AG04450 (cell line): ENCODE measurements around the gene ABCC10. TPM values are rescaled to one million over a fixed set of nuclear protein-coding genes. Genes with fewer than 3 reads are reported as not detected.
"Not testable (repeated sequence)": the region's sequence is repeated elsewhere in the genome, so short reads cannot be mapped to it uniquely, and the experiment has no call there.

Experiments used
- CTCF ChIA-PET: fragments of 300-600, 350-600 bp; formaldehyde crosslinking; extraction: SDS; loops from one replicate; lab custom pipeline; 2022; ENCODE audit warnings: antibody characterized with exemption, inconsistent platforms; lab: Charles Lee
- POLR2A ChIA-PET: fragments of 350-600 bp; formaldehyde crosslinking; extraction: SDS; loops from one replicate; lab custom pipeline; 2021; ENCODE audit warnings: antibody characterized with exemption, inconsistent platforms; lab: Yijun Ruan, JAX
- DNase-seq: peaks from one replicate; pipeline ENCODE4 v3.0.0-alpha.2; 2011; ENCODE audit warnings: low read depth, low spot score
- H3K27ac ChIP-seq: one replicate; pipeline ENCODE4 v1.5.1; 2012; ENCODE audit warnings: low read depth, low read length, control low read depth
- H3K27me3 ChIP-seq: one replicate; pipeline ENCODE4 v1.6.0; 2012; ENCODE audit warnings: low read length; ENCODE audit not compliant: control insufficient read depth, insufficient read depth
- H3K4me3 ChIP-seq: 2 replicates; pipeline ENCODE4 v1.5.1; 2011; ENCODE audit warnings: mild to moderate bottlenecking, low read depth, low read length, control low read depth
- H3K9me3 ChIP-seq: 2 replicates; pipeline ENCODE4 v1.5.1; 2012; ENCODE audit warnings: low read length; ENCODE audit not compliant: control insufficient read depth, insufficient read depth
- polyA plus RNA-seq: library from polyadenylated mRNA; depleted of rRNA; stranded (reverse); fragments of >200 nt; gene quantifications from 2 replicates; pipeline ENCODE4 v1.2.3, GENCODE V29; 2011
- TF ChIP-seq, protein P1 (sequence below): IDR thresholded peaks from 2 replicates; pipeline ENCODE4 v1.5.1; 2011; ENCODE audit warnings: low read depth, low read length, control low read depth, inconsistent platforms

The ABCC10 gene
- polyA plus RNA-seq, 1 experiment, result 12.0 TPM

DNA sequence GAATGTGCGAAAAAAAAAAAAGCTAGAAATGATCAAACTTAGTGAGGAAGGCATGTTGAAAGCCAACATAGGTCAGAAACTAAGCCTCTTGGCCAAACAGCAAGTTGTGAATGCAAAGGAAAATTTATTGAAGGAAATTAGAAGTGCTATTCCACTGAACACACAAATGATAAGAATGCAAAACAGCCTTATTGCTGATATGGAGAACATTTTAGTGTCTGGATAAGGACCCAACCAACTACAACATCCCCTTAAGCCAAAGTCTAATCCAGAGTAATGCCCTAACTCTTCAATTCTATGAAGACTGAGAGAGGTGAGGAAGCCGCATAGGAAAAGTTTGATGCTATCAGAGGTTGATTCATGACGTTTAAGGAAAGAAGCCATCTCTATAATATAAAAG lies 5.5 kb upstream of the ABCC10 start:
- H3K9me3 ChIP-seq, result no peaks in the 10 kb centered on the region; the same call in 1 of the 2 replicates
- no peak for DNase-seq
- TF ChIP-seq, protein P1, sequence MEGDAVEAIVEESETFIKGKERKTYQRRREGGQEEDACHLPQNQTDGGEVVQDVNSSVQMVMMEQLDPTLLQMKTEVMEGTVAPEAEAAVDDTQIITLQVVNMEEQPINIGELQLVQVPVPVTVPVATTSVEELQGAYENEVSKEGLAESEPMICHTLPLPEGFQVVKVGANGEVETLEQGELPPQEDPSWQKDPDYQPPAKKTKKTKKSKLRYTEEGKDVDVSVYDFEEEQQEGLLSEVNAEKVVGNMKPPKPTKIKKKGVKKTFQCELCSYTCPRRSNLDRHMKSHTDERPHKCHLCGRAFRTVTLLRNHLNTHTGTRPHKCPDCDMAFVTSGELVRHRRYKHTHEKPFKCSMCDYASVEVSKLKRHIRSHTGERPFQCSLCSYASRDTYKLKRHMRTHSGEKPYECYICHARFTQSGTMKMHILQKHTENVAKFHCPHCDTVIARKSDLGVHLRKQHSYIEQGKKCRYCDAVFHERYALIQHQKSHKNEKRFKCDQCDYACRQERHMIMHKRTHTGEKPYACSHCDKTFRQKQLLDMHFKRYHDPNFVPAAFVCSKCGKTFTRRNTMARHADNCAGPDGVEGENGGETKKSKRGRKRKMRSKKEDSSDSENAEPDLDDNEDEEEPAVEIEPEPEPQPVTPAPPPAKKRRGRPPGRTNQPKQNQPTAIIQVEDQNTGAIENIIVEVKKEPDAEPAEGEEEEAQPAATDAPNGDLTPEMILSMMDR, result no peak
- H3K27ac ChIP-seq, result no peak overlapping the region
- peaks cover 3% of the 10 kb centered on the region for H3K27me3 ChIP-seq
- ChIA-PET POLR2A (interaction anchor here (0.6 kb wide), 1 partner anchor 368 kb away, joined by 8 read pairs; the partner anchor contains the start of gene CUL7), CTCF (interaction anchor here (0.6 kb wide), 1 partner anchor 98 kb away, joined by 3 read pairs; no protein-coding TSS in a partner anchor)
- H3K4me3 ChIP-seq, result no peak overlapping the region

DNA sequence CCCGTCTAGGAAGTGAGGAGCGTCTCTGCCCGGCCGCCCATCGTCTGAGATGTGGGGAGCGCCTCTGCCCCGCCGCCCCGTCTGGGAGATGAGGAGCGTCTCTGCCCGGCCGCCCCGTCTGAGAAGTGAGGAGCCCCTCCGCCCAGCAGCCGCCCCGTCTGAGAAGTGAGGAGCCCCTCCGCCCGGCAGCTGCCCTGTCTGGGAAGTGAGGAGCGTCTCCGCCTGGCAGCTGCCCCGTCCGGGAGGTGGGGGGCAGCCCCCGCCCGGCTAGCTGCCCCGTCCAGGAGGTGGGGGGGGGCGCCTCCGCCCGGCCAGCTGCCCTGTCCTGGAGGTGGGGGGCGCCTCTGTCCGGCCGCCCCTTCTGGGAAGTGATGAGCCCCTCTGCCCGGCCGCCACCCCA lies 2.3 kb upstream of the ABCC10 start:
- H3K27me3 ChIP-seq, DNase-seq, CTCF ChIA-PET, H3K27ac ChIP-seq, POLR2A ChIA-PET, H3K9me3 ChIP-seq, H3K4me3 ChIP-seq: not testable (repeated sequence)

DNA sequence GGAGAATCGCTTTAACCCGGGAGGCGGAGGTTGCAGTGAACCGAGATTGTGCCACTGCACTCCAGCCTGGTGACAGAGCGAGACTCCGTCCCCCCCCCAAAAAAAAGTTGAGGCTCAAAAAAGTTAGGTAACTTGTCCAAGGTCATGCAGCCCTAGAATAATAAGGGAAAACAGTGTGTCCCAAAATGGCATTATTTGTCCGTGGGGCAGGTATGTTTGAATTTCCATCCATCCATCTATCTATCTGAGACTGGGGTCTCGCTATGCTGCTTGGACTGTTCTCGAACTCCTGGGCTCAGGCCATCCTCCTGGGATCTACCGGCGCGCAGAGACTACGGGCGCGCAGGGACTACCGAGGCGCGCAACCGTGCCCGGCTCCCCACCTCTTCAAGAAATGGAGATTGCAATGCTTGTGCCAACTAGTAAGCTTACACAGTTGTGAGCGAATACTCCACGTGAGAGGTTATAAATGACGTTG lies 374 bp upstream of the ABCC10 start:
- peak overlapping the region; percentile 90 for H3K27ac ChIP-seq
- H3K4me3 ChIP-seq, result peak overlapping the region; percentile 99
- ChIA-PET CTCF (interaction anchor here (0.6 to 0.9 kb wide), 5 partner anchors 10 to 516 kb away, joined by 3 to 5 read pairs (median 3); partner anchors contain the start of gene DNPH1), POLR2A (interaction anchor here (0.7 to 2.3 kb wide), 5 partner anchors 12 to 125 kb away, joined by 3 to 10 read pairs (median 6); partner anchors contain the start of gene ZNF318)
- no peaks in the 10 kb centered on the region; the same call in 1 of the 2 replicates for H3K9me3 ChIP-seq
- no peaks in the 10 kb centered on the region for H3K27me3 ChIP-seq
- no peak for DNase-seq
- TF ChIP-seq, protein P1, result no peak

- DNase-seq, result no peak
- peak overlapping the region; percentile 80 for H3K27ac ChIP-seq
- H3K27me3 ChIP-seq, result no peaks in the 10 kb centered on the region
- POLR2A ChIA-PET, result interaction anchor here (2.3 kb wide), 1 partner anchor 59 kb away, joined by 10 read pairs; the partner anchor contains the start of gene ZNF318
- TF ChIP-seq, protein P1, result no peak
- peak overlapping the region; percentile 99 for H3K4me3 ChIP-seq
- H3K9me3 ChIP-seq, result no peaks in the 10 kb centered on the region; the same call in 1 of the 2 replicates
- CTCF ChIA-PET, result no interaction called here
Measured at GRCh38 chr6:43428112-43428570, 800 bp downstream of the ABCC10 start.

GRCh38 chr6:43428874-43429273 lies 1.5 kb downstream of the ABCC10 start:
- CTCF ChIA-PET, result no interaction called here
- no peak for DNase-seq
- Histone ChIP-seq H3K9me3 (no peaks in the 10 kb centered on the region; the same call in 1 of the 2 replicates), H3K27me3 (no peaks in the 10 kb centered on the region), H3K27ac (no peak overlapping the region), H3K4me3 (peak overlapping the region; percentile 99)
- TF ChIP-seq, protein P1, result no peak
- POLR2A ChIA-PET, result interaction anchor here (2.3 kb wide), 1 partner anchor 60 kb away, joined by 10 read pairs; the partner anchor contains the start of gene ZNF318
